Breast epithelium (tissue), 3 donors: ENCODE results near the gene ROR1.

Experiments
- CTCF ChIP-seq, 3 donors: fragments of 450-650 bp; IDR thresholded peaks; one replicate each; pipeline ENCODE4 v1.5.1; 2016 to 2017; ENCODE audit warnings: antibody characterized with exemption in 3 of 3, mild to moderate bottlenecking in 3 of 3, moderate library complexity in 3 of 3
- POLR2A ChIP-seq: fragments of 450-650 bp; IDR thresholded peaks from one replicate; pipeline ENCODE4 v1.6.1; 2016; ENCODE audit warnings: antibody characterized with exemption, mild to moderate bottlenecking, moderate library complexity
- POLR2AphosphoS5 ChIP-seq, 3 donors: sonication (generic); formaldehyde crosslinking; IDR thresholded peaks; one replicate each; pipeline ENCODE4 v1.6.1; 2017; ENCODE audit warnings: antibody characterized with exemption in 3 of 3

- TF ChIP-seq CTCF (IDR thresholded peaks at IDR 0.05) = no peak
- TF ChIP-seq POLR2A = no peak
- TF ChIP-seq POLR2AphosphoS5 (IDR thresholded peaks at IDR 0.05) = no peak
Observed at GRCh38 chr1:64122588-64122987, 348.8 kb downstream of the ROR1 start.
